Measurements from ENCODE around the gene PPP1R8. TPM values are rescaled to one million over a fixed set of nuclear protein-coding genes. Genes with fewer than 3 reads are reported as not detected.

Gene PPP1R8
- total RNA-seq (10 to 100 TPM; 19.0 to 20.5 TPM), polyA plus RNA-seq (10 to 100 TPM in 1 of 2 donors, 1 to 10 TPM in 1; 3.1 to 15.9 TPM)

DNA sequence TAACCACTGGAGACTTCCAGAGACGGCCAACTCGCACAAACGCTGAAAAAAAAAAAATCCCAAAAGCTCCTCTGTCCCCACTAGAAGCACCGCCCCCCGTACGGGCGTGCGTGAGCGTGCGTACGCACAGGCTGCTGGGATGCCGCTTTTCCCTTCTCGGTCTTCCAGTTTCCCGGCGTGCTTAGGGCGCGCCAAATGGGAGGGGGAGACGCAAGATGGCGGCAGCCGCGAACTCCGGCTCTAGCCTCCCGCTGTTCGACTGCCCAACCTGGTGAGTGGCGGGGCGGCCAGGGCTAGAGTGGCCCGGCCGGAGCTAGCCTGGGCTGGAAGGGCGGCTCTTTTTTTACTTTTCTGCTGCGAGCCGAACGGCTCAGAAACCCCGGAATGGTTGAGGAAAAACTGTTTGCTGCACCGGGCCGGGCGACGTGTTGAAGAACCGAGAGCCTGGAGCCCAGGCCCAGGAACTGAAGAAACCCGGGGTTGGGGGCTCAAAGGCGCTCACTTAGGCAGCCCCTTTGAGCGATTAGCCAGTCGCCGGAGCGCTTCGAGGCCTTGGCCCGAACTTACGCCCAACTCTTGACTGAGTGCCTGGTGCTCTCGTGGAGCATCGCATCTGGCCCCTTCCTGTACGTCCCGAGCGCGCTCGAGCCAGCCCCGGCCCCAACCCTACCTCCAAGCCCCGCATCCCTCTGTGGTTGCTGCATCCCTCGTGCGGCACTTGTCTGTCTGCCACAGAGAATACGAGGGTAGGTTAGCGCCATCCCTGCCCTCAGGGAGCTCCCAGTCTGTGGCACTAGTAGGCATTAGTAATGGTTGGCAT is at the start of gene PPP1R8:
TSS of gene PPP1R8 (plus strand) at position 162 of the 820 bp plus-strand sequence. CDS start at position 216, 54 bp downstream.
- Histone ChIP-seq H3K27me3 (ENCODE audit: control insufficient read depth in 4 of 4, insufficient read depth in 4 of 4, low read length in 3 of 4) (no peaks in the 10 kb centered on the region), H3K9me3 (ENCODE audit: control insufficient read depth in 4 of 4, low read length in 3 of 4) (no peaks in the 10 kb centered on the region), H3K27ac (ENCODE audit: low read depth in 1 of 2, low read length in 2 of 2) (peak within 1 kb of the TSS; percentile 78 to 86), H3K4me1 (ENCODE audit: control insufficient read depth in 4 of 4, insufficient read depth in 4 of 4, low read length in 3 of 4) (peaks cover 0 to 20% (median 13%) of the 10 kb centered on the region in 4 donors), H3K9ac (ENCODE audit: low read depth in 1 of 2, low read length in 2 of 2) (peak within 1 kb of the TSS; percentile 88 to 89), H3K4me3 (ENCODE audit: low read depth in 1 of 3, low read length in 3 of 3) (peak within 1 kb of the TSS; percentile 82 to 91 (median 89)), H3K36me3 (ENCODE audit: control insufficient read depth in 4 of 4, insufficient read depth in 3 of 4, low read depth in 1 of 4, low read length in 3 of 4) (peaks cover 0 to 11% (median 8%) of the 10 kb centered on the region in 4 donors)
- TF ChIP-seq RAD21 (IDR thresholded peaks at IDR 0.05) (peak; percentile 57 to 60), NR2F2 (IDR thresholded peaks at IDR 0.05) (no peak), RXRA (IDR thresholded peaks at IDR 0.05) (peak; percentile 18 to 49), FOXA1 (IDR thresholded peaks at IDR 0.05) (no peak), HNF4G (IDR thresholded peaks at IDR 0.05) (no peak), SP1 (IDR thresholded peaks at IDR 0.05) (peak; percentile 66), FOXA2 (IDR thresholded peaks at IDR 0.05) (no peak), YY1 (IDR thresholded peaks at IDR 0.05) (peak; percentile 99), GABPA (IDR thresholded peaks at IDR 0.05 in 1 of 2, conservative IDR thresholded peaks at IDR 0.05 in 1 of 2) (peak in 1 of 2 donors; percentile 82), TAF1 (conservative IDR thresholded peaks at IDR 0.05) (peak; percentile 86), HNF4A (conservative IDR thresholded peaks at IDR 0.05) (peak in 1 of 2 donors; percentile 33), JUND (IDR thresholded peaks at IDR 0.05) (peak in 1 of 2 donors; percentile 38), EGR1 (IDR thresholded peaks at IDR 0.05; ENCODE audit: low read depth in 2 of 2) (peak in 1 of 2 donors; percentile 71)
- TF ChIP-seq, protein P1, sequence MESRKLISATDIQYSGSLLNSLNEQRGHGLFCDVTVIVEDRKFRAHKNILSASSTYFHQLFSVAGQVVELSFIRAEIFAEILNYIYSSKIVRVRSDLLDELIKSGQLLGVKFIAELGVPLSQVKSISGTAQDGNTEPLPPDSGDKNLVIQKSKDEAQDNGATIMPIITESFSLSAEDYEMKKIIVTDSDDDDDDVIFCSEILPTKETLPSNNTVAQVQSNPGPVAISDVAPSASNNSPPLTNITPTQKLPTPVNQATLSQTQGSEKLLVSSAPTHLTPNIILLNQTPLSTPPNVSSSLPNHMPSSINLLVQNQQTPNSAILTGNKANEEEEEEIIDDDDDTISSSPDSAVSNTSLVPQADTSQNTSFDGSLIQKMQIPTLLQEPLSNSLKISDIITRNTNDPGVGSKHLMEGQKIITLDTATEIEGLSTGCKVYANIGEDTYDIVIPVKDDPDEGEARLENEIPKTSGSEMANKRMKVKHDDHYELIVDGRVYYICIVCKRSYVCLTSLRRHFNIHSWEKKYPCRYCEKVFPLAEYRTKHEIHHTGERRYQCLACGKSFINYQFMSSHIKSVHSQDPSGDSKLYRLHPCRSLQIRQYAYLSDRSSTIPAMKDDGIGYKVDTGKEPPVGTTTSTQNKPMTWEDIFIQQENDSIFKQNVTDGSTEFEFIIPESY (IDR thresholded peaks at IDR 0.05) = peak; percentile 89
- TF ChIP-seq, protein P2, sequence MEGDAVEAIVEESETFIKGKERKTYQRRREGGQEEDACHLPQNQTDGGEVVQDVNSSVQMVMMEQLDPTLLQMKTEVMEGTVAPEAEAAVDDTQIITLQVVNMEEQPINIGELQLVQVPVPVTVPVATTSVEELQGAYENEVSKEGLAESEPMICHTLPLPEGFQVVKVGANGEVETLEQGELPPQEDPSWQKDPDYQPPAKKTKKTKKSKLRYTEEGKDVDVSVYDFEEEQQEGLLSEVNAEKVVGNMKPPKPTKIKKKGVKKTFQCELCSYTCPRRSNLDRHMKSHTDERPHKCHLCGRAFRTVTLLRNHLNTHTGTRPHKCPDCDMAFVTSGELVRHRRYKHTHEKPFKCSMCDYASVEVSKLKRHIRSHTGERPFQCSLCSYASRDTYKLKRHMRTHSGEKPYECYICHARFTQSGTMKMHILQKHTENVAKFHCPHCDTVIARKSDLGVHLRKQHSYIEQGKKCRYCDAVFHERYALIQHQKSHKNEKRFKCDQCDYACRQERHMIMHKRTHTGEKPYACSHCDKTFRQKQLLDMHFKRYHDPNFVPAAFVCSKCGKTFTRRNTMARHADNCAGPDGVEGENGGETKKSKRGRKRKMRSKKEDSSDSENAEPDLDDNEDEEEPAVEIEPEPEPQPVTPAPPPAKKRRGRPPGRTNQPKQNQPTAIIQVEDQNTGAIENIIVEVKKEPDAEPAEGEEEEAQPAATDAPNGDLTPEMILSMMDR (IDR thresholded peaks at IDR 0.05; ENCODE audit: low read depth, low read length, missing input control) = no peak
- TF ChIP-seq, protein P3, sequence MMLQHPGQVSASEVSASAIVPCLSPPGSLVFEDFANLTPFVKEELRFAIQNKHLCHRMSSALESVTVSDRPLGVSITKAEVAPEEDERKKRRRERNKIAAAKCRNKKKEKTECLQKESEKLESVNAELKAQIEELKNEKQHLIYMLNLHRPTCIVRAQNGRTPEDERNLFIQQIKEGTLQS (IDR thresholded peaks at IDR 0.05) = no peak
- TF ChIP-seq, protein P4, sequence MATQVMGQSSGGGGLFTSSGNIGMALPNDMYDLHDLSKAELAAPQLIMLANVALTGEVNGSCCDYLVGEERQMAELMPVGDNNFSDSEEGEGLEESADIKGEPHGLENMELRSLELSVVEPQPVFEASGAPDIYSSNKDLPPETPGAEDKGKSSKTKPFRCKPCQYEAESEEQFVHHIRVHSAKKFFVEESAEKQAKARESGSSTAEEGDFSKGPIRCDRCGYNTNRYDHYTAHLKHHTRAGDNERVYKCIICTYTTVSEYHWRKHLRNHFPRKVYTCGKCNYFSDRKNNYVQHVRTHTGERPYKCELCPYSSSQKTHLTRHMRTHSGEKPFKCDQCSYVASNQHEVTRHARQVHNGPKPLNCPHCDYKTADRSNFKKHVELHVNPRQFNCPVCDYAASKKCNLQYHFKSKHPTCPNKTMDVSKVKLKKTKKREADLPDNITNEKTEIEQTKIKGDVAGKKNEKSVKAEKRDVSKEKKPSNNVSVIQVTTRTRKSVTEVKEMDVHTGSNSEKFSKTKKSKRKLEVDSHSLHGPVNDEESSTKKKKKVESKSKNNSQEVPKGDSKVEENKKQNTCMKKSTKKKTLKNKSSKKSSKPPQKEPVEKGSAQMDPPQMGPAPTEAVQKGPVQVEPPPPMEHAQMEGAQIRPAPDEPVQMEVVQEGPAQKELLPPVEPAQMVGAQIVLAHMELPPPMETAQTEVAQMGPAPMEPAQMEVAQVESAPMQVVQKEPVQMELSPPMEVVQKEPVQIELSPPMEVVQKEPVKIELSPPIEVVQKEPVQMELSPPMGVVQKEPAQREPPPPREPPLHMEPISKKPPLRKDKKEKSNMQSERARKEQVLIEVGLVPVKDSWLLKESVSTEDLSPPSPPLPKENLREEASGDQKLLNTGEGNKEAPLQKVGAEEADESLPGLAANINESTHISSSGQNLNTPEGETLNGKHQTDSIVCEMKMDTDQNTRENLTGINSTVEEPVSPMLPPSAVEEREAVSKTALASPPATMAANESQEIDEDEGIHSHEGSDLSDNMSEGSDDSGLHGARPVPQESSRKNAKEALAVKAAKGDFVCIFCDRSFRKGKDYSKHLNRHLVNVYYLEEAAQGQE (IDR thresholded peaks at IDR 0.05) = peak; percentile 87
- TF ChIP-seq, protein P5, sequence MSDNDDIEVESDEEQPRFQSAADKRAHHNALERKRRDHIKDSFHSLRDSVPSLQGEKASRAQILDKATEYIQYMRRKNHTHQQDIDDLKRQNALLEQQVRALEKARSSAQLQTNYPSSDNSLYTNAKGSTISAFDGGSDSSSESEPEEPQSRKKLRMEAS (IDR thresholded peaks at IDR 0.05) = peak; percentile 88
- WGBS = under 1% methylated on average over 60 of the region's 60 CpGs
- peak; percentile 88 for DNase-seq (ENCODE audit: low spot score)
